ENCODE results near the gene FAM149A.

GRCh38 chr4:186202490-186203140 is 98.1 kb downstream of the FAM149A start:
- TF ChIP-seq POLR2A (IDR thresholded peaks at IDR 0.05): no peak
- TF ChIP-seq, protein P1, sequence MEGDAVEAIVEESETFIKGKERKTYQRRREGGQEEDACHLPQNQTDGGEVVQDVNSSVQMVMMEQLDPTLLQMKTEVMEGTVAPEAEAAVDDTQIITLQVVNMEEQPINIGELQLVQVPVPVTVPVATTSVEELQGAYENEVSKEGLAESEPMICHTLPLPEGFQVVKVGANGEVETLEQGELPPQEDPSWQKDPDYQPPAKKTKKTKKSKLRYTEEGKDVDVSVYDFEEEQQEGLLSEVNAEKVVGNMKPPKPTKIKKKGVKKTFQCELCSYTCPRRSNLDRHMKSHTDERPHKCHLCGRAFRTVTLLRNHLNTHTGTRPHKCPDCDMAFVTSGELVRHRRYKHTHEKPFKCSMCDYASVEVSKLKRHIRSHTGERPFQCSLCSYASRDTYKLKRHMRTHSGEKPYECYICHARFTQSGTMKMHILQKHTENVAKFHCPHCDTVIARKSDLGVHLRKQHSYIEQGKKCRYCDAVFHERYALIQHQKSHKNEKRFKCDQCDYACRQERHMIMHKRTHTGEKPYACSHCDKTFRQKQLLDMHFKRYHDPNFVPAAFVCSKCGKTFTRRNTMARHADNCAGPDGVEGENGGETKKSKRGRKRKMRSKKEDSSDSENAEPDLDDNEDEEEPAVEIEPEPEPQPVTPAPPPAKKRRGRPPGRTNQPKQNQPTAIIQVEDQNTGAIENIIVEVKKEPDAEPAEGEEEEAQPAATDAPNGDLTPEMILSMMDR (IDR thresholded peaks at IDR 0.05): no peak

Measured in esophagus squamous epithelium (tissue), 4 donors.